Ascending aorta (tissue), 2 donors: ENCODE results near the gene ELSPBP1. TPM values are rescaled to one million over a fixed set of nuclear protein-coding genes. Genes with fewer than 3 reads are reported as not detected.

Experiments
- DNase-seq, 2 donors: peaks; one replicate each; pipeline ENCODE4 v3.0.0-alpha.2; 2019; ENCODE audit warnings: low spot score in 2 of 2
- H3K27ac ChIP-seq, 2 donors: fragments of 200-600 bp; sonication (generic); one replicate each; pipeline ENCODE4 v1.5.1; 2016 to 2017; ENCODE audit warnings: mild to moderate bottlenecking in 1 of 2
- H3K27me3 ChIP-seq: fragments of 200-600 bp; sonication (generic); one replicate; pipeline ENCODE4 v1.5.1; 2017
- H3K36me3 ChIP-seq, 2 donors: fragments of 200-600 bp; sonication (generic); one replicate each; pipeline ENCODE4 v1.5.1; 2016
- H3K4me1 ChIP-seq, 2 donors: fragments of 200-600 bp; sonication (generic); one replicate each; pipeline ENCODE4 v1.5.1; 2016 to 2017; ENCODE audit warnings: mild to moderate bottlenecking in 1 of 2
- H3K4me3 ChIP-seq, 2 donors: fragments of 200-600 bp; sonication (generic); one replicate each; pipeline ENCODE4 v1.5.1; 2016 to 2017; ENCODE audit warnings: mild to moderate bottlenecking in 1 of 2
- H3K9me3 ChIP-seq, 2 donors: fragments of 200-600 bp; sonication (generic); one replicate each; pipeline ENCODE4 v1.5.1; 2016
- intact Hi-C: fragments of 100-400 bp; cut with DNase I; formaldehyde crosslinking; loops from one replicate; pipeline ENCODE4 v1.15.1; 2023
- total RNA-seq: library from RNA; depleted of rRNA; stranded (reverse); fragments of >200 nt; gene quantifications from one replicate; pipeline ENCODE4 v1.1.0, GENCODE V29; 2016
- TF ChIP-seq, protein P1 (sequence below), 3 experiments: fragments of 200-600 bp in 2 of 3; fragments of 450-650 bp in 1 of 3; sonication (generic) in 2 of 3; IDR thresholded peaks; one replicate each; pipeline ENCODE4 v1.5.1; 2016 to 2019; ENCODE audit warnings: antibody characterized with exemption in 3 of 3, mild to moderate bottlenecking in 1 of 3, moderate library complexity in 1 of 3

The ELSPBP1 gene
- total RNA-seq, 1 donor from 2014 or later = not detected

DNA sequence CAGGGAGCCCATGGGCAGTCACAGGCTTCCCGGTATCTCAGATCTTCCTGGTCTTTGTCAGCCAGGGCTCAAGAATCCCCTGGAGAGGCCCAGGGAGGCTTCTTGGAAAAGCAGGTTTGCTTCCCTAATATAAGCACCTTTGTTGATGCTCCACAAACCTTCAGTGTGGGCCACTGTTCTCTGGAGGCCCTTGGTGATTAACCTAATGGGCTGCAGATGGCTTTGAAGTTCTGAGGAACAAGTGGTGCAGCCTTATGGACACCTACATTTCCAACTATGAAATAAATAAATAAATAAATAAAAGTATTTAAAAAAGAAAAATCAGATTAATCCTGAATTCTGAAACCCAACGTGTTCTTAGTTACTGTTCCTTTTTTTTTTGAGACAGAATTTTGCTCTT is 2.4 kb upstream of the ELSPBP1 start, which contains the start of gene BSPH1:
BSPH1 (minus strand) TSS at position 101 of the 400 bp plus-strand sequence; CDS start at position 12, 89 bp downstream.
- no peak for DNase-seq
- Histone ChIP-seq H3K27ac (no peak within 1 kb of the TSS), H3K36me3 (no peaks in the 10 kb centered on the region), H3K4me1 (no peaks in the 10 kb centered on the region), H3K4me3 (no peak within 1 kb of the TSS), H3K9me3 (no peaks in the 10 kb centered on the region), H3K27me3 (no peaks in the 10 kb centered on the region)
- intact Hi-C loops = no loop called here
- TF ChIP-seq, protein P1, sequence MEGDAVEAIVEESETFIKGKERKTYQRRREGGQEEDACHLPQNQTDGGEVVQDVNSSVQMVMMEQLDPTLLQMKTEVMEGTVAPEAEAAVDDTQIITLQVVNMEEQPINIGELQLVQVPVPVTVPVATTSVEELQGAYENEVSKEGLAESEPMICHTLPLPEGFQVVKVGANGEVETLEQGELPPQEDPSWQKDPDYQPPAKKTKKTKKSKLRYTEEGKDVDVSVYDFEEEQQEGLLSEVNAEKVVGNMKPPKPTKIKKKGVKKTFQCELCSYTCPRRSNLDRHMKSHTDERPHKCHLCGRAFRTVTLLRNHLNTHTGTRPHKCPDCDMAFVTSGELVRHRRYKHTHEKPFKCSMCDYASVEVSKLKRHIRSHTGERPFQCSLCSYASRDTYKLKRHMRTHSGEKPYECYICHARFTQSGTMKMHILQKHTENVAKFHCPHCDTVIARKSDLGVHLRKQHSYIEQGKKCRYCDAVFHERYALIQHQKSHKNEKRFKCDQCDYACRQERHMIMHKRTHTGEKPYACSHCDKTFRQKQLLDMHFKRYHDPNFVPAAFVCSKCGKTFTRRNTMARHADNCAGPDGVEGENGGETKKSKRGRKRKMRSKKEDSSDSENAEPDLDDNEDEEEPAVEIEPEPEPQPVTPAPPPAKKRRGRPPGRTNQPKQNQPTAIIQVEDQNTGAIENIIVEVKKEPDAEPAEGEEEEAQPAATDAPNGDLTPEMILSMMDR (IDR thresholded peaks at IDR 0.05) = no peak

DNA sequence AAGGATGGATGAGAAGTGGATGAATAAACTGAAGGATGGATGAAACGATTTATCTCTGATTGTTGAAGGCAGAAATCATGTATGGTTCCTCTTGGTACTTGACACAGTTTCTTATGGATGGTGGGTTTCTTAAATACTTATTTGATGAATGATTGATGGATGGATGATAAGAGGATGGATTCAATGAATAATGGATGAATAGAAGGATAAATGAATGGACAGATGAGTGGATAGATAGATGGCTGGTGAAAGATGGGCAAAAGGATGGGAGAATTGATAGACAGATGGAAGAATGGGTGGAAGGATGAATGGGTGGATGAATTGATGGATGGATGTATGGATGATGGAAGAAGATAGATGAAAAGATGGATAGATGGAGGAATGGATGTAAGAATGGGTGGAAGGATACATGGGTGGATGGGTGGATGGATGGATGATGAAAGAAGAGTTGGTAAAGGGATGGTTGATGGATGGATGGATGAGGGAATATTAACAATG is 1.8 kb downstream of the ELSPBP1 start:
- no peak for DNase-seq
- H3K36me3 ChIP-seq = no peaks in the 10 kb centered on the region
- no peaks in the 10 kb centered on the region for H3K27me3 ChIP-seq
- TF ChIP-seq, protein P1 (IDR thresholded peaks at IDR 0.05) = no peak
- no peak overlapping the region for H3K27ac ChIP-seq
- H3K9me3 ChIP-seq = no peaks in the 10 kb centered on the region
- intact Hi-C loops = no loop called here
- no peak overlapping the region for H3K4me3 ChIP-seq
- H3K4me1 ChIP-seq = no peaks in the 10 kb centered on the region

DNA sequence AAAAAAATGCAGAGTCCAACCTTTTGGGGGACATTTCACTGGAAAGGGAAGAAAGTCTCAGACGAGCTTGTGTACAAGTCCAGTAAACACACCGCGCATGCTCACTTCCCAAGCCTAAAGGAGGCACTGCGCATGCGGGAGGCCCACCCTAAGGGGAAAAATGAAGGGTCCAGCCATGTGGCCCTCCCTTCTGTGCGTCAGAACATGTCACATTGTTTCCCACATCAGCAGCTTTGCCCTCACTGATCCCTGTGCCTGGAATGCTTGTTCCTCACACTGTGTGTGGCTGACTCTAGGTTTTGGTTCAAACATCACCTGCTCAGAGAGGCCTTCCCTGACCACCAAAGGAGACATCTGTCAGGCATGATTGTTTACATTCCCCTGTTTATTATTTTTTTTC is 4.4 kb downstream of the ELSPBP1 start:
- H3K36me3 ChIP-seq = no peaks in the 10 kb centered on the region
- H3K27me3 ChIP-seq = no peaks in the 10 kb centered on the region
- intact Hi-C loops = no loop called here
- no peak overlapping the region for H3K4me3 ChIP-seq
- no peaks in the 10 kb centered on the region for H3K9me3 ChIP-seq
- H3K4me1 ChIP-seq = no peaks in the 10 kb centered on the region
- H3K27ac ChIP-seq = no peak overlapping the region
- no peak for DNase-seq
- TF ChIP-seq, protein P1 (IDR thresholded peaks at IDR 0.05) = no peak

DNA sequence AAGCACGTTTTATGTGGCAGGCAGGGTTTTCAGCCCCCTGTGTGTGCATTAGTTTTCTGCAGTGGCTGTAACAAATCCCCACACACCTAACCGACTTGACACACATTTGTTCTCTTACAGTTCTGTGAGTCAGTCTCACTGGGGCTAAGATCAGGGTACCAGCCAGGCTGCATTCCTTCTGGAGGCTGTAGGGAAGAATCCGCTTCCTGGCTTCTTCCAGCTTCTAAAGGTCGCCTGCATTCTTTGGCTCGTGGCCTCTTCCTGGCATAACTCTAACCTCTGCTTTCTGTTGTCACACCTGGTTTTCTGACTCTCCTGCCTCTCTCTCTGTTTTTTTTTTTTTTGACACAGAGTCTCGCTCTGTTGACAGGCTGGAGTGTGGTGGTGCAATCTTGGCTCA is 6.4 kb downstream of the ELSPBP1 start:
- Histone ChIP-seq H3K36me3 (no peaks in the 10 kb centered on the region), H3K9me3 (no peaks in the 10 kb centered on the region), H3K27me3 (no peaks in the 10 kb centered on the region), H3K27ac (no peak overlapping the region), H3K4me3 (no peak overlapping the region), H3K4me1 (no peaks in the 10 kb centered on the region)
- DNase-seq = no peak
- intact Hi-C loops = no loop called here
- TF ChIP-seq, protein P1 (IDR thresholded peaks at IDR 0.05) = no peak

DNA sequence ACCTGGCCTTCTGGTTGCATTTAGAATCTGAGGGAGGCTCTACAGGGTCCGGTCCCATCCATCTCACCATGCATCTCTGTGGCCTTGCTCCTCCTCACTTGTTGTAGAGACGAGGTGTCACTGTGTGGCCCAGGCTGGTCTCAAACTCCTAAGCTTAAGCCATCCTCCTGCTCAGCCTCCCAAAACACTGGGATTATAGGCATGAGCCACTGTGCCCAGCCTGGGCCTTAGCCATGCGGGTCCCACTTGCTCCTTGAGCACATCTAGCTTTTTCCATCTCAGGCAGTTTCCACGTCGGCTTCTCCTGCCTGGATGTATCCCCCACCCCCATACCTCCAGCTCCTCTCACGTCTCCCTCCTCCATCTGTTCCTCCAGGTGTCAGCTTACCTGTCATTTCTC is 9.8 kb downstream of the ELSPBP1 start:
- no peaks in the 10 kb centered on the region for H3K4me1 ChIP-seq
- intact Hi-C loops = no loop called here
- no peak overlapping the region for H3K27ac ChIP-seq
- no peaks in the 10 kb centered on the region for H3K27me3 ChIP-seq
- no peak for DNase-seq
- TF ChIP-seq, protein P1 (IDR thresholded peaks at IDR 0.05) = no peak
- peaks cover 0 to 1% of the 10 kb centered on the region in 2 donors for H3K9me3 ChIP-seq
- no peaks in the 10 kb centered on the region for H3K36me3 ChIP-seq
- H3K4me3 ChIP-seq = no peak overlapping the region

DNA sequence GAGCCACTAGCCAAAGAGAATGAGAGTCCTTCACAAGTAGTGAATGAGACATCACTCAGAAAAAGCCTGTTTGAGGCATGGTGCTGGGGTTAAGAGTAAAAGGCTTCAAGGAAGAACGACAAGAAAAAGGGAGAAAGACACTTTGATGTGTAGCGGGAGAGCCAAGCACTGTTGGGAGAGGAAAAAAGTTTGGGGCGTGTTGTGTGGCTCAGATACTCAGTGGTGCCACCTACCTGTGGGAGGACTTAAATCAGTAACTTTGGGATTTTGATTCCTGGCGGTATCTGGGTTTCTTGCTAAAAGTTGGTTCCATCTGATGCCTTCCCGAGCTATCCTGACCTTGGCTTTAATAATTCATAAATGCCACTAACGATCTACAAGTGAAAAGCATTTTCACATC is 12.3 kb downstream of the ELSPBP1 start:
- TF ChIP-seq, protein P1 (IDR thresholded peaks at IDR 0.05) = no peak
- Histone ChIP-seq H3K4me3 (no peak overlapping the region), H3K4me1 (no peaks in the 10 kb centered on the region), H3K27me3 (no peaks in the 10 kb centered on the region), H3K27ac (no peak overlapping the region), H3K36me3 (no peaks in the 10 kb centered on the region), H3K9me3 (peaks cover 0 to 8% of the 10 kb centered on the region in 2 donors)
- DNase-seq = no peak
- intact Hi-C loops = no loop called here
